Embryonic facial prominence (tissue), 1 donor: Measurements from ENCODE around the gene CHSY1.
"Not testable (repeated sequence)": the region's sequence is repeated elsewhere in the genome, so short reads cannot be mapped to it uniquely, and the experiment has no call there.

Experiments used
- DNase-seq: peaks from one replicate; pipeline ENCODE4 v3.0.0-alpha.2; 2016; ENCODE audit errors: extremely low spot score

Gene CHSY1

DNA sequence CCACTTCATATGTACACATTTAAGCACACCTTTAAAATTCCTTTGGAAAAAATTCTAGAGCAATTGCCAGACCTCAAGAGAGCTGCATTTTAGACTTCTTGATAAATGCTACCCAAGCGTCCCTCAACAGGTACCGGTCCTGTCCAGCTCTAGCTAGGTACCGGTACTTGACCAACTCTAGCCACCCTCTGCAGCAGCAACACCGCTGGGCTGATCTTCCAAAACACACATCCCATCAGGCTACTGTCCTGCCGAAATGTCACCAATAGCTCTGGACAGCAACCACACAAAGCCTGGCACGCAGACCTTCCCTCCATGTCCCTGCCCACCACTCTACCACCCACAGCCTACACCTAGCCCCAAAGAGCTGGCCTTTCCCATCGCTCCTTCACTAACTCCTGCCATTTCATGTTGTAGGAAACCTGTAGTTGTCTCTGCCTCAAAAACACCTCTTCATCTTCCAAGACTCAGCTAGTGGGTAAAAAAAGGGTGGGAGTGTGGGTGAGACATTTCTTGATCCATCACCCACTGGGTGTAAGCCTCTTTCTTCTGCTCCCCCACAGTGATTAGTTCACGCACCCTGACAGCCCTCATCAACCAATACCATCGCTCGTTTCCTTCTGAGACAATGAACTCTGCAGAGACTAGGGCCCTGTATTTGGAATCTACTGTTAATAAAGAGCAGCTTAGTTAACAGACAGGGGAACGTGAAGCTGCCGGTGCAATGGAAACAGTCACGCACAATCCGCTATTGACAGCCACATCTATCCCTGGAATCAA is 6.8 kb downstream of the CHSY1 start:
- no peak for DNase-seq

DNA sequence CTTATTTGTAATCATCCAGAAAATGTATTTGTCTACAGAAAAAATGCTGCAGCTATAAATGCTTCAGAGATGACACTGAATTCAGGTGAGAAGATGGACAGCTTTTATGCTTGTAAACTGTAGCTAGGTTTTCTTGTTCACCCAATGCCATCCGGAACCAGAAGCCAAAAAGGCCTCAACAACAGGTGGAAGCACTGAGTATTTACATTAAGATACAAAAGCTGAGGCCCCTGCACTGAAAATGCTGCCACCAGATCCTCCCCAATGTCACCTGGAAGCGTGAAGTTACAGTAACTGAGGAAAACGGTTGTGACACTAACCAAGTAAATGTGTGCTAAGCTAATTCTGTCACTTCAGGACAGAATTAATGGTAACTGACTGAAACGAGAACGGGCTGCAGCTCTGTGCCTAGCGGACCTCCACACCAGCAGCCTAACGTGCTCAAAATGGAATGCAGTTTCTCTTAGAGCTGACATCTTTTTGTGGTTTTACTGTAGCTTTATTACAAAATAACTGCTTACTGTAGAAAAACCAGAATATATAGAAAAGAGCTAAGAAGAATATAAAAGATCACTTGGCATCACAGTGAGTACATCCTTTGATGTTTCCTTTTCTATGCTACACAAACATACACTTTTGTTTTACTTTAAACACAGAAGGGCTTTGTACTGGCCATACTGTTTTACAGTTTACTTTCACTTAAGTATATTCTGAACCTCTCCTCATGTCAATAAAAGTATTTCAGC is 7.6 kb downstream of the CHSY1 start:
- DNase-seq: no peak

DNA sequence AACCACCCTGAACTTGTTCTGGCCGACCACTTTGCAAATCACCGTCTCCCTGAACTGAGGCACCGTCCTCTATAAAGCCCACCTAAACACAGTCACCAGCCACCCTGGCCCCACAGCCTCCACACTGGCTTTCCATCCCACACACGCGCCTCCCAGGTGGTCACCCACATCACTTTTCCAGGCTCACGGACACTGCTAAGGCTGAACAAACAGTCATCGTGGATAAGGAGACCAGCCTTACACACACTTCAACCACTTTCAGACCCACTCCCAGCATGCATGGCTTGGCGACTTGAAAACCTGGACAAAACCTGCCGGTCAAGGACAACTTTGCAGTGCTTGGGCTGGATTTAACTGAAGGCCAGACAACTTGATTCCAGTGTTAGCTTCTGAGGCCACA is 8.4 kb downstream of the CHSY1 start:
- DNase-seq: no peak

DNA sequence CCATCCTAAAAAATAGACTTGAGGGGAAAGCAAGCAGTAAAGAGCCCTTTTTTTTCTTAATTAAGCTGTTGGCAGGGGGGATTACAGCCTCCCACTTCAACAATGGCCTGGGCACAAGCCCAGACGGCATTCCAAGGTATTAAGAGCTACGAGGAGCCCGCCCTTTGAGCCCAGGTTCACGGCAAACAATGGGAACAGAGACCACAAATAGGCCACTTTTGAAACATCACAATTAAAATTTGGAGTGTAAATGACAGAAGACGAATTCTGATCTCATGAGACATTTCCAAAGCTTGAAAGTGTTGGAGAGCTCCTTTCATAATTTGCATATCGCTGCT is 8.9 kb downstream of the CHSY1 start:
- DNase-seq: no peak

DNA sequence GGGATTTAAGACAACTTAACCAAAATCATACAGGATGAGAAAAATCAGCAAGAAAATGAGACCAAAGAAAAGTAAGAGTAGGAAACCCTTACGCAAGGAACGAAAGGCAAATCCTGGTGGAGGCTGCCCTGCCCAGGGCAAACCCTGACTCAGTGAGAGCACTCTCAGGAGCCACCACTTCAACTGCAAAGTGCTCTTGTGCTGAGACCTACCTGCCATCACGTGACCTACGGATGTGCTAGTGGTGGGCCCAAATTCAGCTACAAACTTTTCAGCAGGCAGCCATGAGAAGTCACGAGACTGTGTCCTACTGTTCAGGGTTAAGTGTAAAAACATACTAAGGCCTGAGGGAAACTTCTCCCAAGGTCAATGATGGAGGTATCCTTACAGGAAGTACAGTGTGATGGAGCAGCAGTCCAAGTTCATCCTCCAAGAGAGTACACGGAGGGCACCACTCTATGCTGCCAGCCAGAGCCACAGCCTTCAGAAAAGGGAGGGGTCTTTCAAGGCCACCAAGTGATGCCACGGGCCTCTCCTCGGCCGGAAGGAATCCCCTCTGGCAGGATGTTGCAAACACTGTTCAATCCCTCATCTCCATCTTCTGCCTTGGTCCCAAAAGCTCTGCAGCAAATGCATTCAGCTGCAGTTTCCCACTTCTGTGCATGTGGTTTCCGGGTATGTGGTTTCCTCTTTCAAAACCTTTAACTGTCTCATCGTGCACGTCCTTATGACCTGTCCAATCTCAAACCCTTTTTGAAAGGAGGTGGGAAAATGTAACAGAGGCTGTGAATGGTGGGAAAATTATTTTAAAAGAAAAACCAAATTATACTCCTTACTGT is 9.5 kb downstream of the CHSY1 start:
- no peak for DNase-seq

DNA sequence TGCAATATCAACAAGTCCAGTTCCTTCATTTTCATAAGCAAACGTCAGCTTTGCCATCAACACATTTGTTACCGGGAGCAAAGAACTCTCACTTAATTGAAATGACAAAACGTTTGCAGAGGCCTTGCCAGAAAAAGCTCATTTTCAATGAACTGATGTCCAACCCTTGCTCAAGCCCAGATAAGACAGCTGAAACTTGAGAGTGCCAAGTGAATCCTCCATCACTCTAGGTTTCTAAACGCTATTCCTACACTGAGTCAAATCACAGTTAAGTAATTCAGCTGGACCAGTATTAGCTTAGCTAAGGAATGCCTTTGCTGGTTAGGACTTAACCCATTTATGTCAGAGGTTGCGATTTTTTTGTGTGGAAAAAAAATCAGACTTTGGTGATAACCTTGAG is 11.5 kb downstream of the CHSY1 start:
- DNase-seq: no peak

DNA sequence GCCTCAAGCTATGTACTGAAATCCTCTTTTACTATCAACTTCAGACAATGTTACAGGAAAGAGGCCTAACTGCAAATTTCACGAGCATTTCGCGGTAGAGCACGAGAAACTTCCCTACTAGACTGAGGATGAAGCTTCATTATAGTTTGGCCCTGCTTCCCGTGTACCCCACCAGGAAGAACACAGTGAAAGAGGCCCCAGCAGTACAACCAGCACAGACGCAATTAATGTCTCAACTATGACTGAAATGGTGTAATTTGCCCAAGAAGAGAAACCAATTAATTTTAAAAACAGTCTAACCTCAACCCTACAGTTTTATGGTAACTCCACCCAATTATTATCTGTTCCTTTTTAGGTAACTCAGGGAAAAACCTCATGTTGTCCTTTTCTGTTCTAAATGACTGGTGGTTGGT is 12.1 kb downstream of the CHSY1 start:
- no peak for DNase-seq

DNA sequence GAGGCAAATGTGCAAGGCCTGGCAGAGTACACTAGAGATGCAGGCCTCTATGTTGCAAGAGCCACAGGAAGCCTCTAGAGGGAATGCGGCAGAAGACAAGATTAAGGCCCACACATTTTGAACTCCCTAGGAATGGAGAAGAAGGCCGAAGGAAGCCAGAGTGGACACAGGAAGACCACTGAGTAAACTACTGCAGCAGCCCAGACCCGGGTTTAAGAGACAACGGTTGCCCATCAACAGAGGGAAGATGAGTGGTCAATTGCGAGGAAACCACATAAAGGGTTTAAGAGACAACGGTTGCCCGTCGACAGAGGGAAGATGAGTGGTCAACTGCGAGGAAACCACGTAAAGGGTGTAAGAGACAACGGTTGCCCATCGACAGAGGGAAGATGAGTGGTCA is 14.6 kb downstream of the CHSY1 start:
- DNase-seq: no peak

DNA sequence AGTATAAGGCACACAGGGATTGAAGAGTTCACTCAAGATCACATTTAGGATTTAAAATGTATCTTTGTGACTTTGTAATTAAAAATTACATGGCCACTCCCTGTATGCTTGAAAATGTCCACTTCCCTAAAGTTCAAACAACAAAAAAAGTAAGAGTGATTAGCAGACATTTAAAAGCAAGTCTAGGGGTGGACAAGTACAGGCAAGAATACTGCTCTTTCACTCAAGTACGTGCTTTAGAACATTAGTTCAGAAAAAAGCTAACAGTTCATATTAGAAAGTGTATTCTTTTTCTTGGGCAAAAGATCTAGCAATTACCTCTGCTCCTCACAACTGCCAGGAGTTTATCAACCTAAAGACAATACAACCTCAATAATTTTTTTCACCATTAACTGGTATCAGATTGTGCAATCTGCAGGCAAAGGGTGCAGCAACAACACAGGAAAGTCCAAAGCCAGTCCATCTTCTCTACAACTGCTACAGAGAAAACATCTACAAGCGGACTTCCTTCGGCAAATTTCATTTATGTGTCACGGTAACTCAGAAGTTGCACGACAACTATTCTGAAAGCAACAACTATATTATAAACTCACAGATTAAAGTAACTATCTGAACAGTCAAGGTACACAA is 18.1 kb downstream of the CHSY1 start:
- no peak for DNase-seq

DNA sequence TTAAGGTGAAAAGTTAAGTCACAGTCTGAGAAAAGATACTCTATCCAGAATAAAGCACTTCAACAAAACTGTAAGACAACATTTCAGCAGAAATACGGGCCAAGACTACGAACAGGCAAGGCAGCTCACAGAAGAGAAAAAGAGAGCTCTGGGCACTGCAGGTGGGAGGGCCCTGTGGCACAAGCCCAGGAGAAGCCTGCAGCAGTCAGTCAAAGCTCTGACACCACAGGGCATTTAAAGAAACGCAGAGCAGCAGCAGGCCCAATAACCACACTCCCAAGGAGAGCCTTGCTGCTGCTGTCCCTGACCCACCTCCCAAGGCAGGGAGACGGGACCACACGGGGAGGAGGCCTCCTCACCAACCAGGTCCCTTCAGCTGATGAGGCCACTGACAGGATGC is 19.2 kb downstream of the CHSY1 start:
- no peak for DNase-seq

DNA sequence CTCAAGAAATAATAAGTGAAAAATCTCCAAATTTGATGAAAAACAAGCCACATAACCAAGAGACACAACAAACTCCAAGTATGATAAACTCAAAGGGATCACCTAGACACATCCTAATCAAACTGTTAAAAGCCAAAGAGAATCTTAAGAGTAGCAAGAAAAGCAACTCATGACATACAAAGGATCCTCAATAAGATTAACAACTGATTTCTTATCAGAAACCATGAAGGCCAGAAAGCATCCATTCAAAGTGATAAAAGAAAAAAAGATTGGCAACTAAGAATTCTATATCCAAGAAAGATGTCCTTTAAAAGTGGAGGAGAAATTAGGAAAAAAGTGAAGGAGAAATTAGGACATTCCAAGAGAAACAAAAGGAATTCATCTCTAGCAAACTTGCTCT is 23.5 kb downstream of the CHSY1 start:
- DNase-seq: no peak

DNA sequence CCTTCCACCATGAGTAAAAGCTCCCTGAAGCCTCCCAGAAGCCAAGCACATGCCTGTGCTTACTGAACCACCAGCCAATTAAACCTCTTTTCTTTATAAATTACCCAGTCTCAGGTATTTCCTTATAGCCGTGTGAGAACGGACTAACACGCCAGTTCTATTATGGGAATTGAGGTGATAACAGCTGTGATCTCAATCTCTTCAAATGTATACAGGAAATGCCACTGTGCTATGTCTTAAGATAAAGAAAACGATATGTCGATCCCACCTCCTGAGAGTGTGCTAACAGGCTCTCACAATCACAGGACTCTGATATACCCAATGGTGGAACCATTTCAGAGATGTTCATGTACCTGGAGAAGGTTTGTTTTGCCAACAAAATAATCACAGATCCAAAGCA is 26.2 kb downstream of the CHSY1 start:
- DNase-seq: no peak

DNA sequence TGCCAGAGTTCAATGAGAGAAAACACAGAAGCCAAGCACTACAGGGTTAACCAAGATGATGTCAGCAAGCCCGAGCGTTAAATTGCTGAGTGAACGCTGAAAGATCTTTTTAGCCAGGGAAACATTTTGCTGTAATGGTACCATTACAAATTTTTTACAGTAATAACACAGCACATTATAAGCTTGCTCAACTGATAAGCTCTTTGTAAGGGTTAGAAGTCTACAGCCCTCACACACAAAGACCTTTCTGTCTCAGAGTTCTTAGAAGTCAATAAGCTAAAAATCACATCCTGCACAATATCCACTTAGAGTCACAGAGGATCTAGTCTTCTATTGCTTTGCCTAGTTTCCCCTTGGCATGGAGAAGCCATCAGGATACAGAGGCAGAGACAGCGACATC is 29.9 kb downstream of the CHSY1 start:
- no peak for DNase-seq

DNA sequence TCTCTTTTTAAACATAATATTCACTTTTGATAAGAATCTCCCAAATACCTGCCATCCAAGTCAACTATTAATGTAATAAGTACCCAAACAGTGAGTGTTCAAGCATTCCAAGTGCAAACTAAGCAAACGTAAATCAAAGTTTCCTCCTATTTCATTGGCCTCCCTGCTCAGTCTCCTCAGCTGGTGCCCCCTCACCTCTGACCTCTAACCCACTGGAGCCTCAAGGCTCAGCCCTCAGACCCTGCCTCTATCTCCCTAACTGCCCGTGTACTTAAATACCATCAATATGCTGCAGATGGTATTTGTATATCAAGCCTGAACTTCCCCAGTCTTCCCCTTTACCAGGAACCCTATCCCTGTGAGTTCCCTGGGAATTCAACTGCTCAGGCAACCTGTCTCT is 31.8 kb downstream of the CHSY1 start:
- DNase-seq: no peak

DNA sequence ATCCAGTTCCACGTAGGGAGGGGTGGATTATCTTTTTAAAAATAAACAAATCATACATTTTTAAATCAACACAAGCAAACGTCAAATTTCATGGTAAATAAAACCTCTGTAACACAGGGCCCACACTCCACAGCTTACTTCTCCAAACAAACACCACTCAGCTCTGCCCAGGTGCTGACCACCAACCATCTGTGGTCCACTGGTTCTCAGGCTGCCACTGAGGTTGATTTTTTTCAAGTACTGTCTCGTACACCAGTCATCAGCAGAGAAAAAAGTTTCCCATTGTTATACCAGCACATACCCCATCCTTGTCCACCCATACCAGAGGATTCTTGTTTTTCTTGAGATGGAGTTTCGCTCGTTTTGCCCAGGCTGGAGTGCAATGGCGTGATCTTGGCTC is 32.4 kb downstream of the CHSY1 start:
- DNase-seq: no peak

DNA sequence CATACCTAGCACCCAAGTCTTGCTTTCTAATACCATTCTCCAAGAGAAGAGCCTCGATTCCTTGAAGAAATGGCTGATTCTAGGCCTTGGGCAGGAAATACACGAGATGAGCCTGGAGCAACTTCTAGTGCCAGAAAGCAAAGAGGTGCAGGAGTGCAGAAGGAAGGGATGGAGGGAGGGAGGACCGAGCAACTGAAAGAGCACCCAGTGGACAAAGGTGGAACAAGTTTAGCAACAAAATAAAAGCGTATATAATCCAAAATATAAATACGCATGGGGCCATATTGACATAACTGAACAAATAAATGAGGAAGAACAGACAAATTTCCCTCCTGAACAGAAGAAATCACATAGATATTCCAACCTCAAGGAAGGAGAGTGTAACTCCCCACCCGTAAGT is 34.4 kb downstream of the CHSY1 start:
- no peak for DNase-seq

DNA sequence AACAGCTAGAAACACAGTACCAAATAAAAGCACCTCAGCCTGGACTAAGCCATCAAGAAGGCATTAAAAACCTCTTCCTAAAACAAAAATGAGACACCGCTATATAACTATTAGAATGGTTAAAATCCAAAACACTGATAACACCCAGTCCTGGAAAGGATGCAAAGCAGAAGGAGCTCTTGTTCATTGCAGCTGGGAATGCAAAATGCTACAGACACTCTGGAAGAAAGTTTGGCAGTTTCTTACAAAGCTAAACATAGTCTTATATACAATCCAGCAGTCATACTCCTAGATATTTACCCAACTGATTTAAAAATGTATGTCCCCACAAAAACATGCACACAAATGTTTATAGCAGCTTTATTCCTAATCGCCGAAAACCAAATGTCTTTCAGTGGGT is 35.7 kb downstream of the CHSY1 start:
- no peak for DNase-seq

DNA sequence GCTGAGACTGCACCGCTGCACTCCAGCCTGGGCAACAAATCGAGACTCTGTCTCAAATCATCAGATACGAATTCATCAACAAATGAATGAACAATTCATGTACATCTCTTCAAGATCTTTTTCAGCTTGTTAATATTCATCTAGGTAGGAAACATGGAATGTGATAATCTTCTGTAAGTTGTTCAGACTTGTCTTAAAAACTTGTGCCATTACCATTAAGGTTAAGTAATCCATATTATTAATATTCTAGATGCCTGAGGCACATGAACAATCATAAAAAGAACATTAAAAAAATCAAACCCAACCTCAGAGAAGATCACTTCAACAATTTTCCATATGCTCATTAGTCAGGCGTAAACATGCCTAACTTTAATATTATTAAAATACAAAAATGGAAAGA is 36.2 kb downstream of the CHSY1 start:
- DNase-seq: no peak

DNA sequence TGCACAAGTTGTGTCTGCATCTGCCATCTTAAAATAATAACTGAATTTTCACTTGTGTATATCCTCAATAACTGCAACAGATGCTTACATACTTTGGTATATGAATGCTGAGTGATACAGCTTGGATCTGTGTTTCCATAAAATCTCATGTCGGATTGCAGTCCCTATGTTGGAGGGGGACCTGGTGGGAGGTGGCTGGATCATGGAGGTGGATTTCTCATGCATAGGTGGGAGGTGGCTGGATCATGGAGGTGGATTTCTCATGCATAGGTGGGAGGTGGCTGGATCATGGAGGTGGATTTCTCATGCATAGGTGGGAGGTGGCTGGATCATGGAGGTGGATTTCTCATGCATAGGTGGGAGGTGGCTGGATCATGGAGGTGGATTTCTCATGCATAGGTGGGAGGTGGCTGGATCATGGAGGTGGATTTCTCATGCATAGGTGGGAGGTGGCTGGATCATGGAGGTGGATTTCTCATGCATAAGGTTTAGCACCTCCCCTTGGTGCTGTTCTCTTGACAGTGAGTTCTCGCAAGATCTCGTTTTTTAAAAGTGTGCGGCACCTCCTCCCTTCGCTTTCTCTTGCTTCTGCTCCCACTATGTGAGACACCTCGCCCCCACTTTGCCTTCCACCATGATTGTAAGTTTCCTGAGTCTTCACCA is 37.3 kb downstream of the CHSY1 start:
- not testable (repeated sequence) for DNase-seq

DNA sequence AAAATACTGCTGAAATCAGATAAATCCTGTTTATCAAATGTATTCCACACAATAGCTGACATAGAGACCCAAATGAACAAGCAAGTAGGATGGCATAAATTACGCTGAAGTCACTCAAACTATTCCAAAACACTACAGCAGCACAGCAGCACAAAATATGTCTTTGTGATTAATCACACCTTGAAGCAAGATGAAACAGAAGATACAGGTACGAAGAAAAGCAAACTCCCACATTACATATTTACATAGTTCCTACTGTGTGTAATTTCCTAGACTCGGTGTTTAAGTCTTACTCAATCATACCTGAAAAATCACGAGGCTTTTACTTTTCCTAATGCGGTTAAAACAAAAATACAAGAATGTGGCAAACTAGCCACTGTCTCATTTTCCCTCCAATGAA is 38.3 kb downstream of the CHSY1 start:
- no peak for DNase-seq

DNA sequence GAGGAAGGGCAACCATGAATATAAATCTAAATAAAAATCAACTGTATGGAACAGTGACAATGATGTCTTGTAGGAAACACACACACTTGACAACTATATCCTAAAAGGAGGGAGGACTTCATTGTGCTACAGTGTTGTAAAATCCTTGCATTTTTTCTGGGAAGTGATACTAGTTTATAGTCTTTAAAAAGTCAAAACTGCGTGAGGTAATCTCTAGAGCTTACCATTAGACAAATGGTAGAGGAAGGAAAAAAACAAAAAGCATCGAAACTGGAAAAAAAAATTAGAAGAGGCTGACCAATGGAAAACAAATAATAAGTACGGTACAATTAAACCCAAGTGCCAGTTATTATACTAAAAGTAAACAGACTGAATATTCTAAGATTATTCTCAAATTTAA is 38.7 kb downstream of the CHSY1 start:
- DNase-seq: no peak

DNA sequence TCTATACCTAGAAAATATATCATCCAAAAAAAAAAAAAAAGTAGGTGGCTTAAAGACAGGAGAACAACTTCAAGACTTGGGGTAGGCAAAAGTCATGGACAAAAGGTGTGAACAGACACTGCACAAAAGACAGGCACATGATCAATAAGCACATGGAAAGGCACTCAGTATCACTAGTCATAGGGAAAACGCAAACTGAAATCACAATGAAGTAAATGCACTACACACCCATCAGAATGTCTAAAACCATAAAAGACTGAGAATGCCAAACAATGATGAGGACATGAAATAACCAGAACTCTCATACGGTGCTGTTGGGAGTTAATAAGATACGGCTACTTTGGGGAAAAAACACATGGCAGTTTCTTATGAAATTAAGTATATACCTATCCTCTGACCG is 40.0 kb downstream of the CHSY1 start:
- DNase-seq: no peak
